Stimulated activated CD4-positive, alpha-beta T cell treated with anti-CD3 and anti-CD28 coated beads, Interleukin-4, amount 100 ng/mL, for 1 hour (primary cell): ENCODE measurements around the gene BRAT1.
"Not testable (repeated sequence)": the region's sequence is repeated elsewhere in the genome, so short reads cannot be mapped to it uniquely, and the experiment has no call there.

ENCODE experiments used
- DNase-seq: peaks from one replicate; pipeline ENCODE4 v3.0.0-alpha.2; 2020

Gene BRAT1

DNA sequence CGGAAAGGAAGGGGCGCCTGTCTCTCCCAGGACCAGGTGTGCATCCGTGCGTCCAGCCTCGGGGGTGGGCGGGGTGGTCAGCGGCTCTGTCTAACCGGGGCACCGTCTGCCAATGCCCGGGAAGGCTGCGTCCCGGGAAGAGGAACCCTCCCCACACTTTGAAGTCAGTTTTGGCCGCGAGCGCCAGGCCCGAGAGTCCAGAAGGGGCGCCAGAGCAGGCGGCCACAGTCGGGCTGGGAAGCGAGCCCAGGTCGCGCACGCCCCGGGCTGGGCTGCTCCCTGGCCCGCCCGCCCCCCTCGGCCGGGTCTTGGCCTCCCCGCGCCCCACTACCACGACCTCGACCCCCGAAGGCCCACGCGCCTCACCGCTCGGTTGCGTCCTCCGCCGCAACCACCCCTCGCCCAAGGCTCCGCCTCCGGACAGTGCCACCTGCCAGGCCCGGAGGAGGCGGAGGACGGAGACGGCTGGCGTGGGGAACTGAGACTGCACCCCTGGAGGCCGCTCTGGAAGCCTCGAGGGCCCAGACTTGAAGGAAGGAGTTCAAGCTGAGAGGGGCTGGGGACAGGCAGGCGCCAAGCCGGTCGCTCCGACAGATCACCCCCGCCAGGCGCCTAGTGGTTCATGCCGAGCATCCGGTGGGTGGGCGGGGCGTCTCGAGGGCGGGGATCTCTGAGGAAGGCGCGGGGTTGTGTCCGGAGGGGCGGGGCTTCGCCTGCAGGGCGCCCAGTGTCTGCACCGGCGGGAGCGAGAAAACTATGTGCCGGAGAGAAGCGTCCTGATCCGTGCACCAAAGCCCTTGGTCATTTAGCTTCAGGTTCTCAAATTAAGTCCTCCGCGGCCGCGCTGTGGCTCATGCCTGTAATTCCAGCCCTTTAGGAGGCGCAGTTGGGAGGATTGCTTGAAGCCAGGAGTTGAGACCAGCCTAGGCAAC is at the start of gene BRAT1:
Gene BRAT1 (minus strand): TSS at position 404 of the 932 bp plus-strand sequence. CDS start 1,093 bp downstream, outside the sequence.
- DNase-seq, result peak; percentile 97

DNA sequence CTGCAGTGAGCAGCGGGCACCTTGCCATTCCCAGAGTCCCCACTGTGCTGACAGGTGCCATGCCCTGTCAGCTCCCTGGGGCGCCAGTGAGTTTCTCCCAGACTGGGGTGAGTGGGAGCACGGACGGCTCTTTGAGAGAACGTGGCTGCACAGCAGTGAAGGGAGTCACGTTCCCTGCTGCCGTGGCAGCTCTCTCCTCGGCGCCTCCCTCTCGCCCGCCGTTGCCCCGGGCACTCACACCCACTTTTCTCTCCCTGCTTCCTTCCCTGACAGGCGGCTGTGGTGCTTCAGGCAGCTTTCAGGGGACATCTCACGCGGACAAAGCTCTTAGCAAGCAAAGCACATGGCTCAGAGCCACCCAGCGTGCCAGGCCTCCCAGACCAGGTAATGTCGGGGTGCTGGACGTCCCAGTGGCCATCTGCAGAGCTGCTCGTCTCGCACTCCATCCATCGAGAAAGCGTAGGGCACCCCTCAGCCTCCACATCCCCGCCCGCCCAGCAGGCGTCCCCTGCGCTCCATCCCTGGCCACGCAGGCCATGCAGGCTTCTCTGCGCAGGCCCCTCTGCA is 49.4 kb upstream of the BRAT1 start:
- DNase-seq, result no peak

DNA sequence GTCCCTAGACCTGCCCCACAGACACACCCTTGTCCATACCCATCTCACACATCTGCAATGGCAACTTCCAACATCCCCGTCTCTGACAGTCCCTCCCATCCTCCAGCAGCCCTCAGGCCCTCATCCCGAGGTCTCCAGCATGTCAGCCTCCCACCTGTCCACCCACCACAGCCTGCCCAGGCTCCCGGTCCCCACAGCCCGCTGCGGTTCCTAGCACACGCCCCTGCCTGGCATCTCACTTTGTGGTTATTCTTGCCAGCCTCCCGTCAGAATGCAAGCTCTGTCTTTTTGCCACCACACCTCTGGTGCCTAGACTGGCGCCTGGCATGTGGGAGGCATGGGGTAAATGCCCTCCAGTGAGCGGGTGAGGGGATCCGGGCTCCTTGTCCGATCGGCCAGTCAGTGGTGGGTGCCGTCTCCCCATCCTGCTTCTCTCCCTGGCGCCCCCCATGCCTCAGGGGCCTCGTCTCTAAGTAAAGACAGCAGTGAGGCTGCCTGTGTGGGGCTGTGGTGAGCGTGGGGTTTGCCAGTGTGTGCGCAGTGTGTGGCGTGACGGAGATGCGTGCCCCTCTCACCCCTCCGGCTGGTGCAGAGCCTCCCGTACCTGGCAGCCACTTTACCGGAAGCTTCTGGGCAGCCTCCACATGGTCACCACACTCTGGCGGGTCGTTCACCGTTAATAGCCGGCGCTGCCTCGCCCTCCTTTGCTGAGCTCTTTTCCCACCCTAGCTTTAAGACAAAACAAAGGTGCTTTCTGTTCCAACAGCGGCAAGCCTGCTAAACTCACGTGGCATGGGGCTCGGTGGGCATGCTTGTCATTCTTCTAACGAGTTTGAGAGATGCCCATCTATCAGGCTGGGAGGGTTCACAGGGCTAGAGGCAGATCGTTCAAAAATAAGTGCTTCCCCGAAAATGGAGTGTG is 48.0 kb upstream of the BRAT1 start:
- DNase-seq, result no peak

DNA sequence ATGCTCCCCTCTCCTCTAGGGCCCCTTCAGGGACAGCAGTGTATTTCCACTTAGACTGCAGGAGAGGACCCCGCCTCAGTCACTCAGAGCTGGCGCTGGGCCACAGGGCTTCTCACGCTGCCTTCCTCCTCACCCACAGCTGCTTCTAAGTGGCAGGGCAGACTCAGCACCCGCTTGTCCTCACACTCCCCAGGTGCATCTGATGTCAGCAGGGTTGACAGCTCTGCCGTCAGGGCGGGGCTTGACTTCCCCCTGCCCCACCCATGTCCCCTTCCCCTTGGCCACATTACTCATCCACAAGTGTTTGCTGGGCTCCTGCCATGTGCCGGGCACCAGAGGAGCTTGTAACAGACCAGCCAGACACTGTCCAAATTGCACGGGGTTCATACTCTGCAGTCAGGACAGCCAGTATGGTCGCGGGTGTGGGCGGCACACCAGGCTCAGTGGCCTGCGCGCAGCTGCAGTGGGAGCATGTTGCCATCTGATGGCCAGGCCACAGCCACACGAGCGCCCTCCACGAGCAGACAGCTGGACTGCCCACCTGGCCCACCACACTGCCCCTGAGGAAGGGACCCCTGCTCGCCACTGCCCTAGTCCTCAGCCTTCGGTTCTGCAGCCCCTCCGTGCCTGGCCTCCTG is 47.2 kb upstream of the BRAT1 start:
- no peak for DNase-seq

DNA sequence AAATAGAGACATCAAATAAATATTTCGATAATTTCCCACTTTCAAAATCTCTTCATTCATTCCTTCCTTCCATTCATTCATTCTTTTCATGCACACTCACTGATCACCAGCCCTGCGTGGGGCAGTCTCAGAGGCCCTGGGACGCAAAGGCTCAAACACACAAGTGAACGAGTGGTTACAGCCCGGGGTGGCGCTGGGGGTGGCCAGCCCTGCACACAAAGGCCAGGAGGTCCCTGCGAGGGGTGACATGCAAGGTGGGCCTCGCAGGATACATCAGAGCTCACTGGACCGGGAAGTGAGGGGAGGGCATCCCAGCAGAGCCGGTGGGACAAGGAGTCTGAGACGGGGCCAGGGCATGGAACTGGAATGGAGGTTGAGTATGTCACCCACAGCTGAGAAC is 46.6 kb upstream of the BRAT1 start:
- DNase-seq, result no peak

DNA sequence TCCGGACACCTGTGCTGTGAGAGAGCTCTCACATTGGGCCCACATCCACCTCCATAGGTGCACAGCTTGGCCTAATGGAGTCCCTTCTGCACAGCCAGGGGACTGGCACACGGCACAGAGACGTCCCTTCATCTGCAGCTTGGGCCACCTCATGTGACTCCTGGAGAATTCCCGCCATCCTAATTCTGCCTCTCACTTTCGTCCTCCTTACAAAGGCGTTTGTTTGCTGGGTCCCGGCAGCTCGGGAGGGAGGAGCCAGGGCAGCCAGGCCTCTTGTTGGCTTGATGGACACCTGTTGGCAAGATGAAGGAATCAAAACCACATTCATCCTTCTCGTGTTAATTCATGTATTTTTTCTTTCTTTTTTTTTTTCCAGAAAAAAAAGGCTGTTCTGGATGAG is 45.7 kb upstream of the BRAT1 start:
- DNase-seq, result no peak

DNA sequence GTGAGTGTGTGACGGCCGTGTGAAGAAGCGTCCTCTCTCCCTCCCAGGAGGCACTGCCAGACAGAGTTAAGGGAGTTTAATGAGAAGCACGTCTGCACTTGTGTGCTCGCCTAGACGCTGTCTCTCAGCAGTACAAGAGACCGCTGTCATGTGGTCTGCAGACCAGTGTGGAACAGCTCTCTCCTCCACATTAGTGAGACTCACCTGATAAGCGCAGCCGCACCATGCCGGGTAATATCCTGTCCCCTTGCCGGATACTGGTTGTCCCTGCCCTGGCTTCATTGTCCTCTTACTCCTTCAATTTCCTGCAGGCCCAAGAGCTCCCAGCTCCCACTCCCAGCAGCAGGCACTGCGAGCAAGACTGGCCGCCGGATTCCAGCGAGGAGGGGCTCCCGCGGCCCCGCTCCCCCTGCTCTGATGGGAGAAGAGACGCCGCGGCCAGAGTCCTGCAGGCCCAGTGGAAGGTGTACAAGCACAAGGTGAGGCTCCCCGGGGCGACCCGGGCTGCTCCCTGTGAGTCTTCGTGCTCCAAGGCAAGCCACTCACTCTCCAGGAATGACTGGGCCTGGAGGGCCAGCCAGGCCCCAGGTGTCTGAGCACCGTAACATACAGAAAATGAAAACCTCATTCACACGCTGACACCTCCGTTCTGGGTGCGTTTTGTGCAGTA is 43.0 kb upstream of the BRAT1 start:
- DNase-seq, result no peak

DNA sequence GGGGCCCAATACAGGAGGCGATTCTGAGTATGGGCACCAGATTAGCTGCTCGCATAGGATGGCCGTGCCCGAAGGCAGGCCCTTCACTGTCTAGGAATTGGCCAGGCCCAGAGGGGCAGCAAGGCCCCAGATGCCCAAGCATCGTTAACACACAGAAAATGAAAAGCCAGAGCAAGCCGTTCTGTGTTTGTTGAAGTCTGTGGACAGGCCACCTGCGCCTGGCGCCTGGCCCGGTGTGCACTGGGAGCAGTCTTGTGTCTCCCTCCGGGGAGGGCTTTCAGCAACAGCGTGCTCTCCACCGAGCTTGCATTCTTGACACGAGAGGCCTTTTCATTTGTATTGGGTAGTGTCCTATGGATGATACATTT is 41.9 kb upstream of the BRAT1 start:
- no peak for DNase-seq

DNA sequence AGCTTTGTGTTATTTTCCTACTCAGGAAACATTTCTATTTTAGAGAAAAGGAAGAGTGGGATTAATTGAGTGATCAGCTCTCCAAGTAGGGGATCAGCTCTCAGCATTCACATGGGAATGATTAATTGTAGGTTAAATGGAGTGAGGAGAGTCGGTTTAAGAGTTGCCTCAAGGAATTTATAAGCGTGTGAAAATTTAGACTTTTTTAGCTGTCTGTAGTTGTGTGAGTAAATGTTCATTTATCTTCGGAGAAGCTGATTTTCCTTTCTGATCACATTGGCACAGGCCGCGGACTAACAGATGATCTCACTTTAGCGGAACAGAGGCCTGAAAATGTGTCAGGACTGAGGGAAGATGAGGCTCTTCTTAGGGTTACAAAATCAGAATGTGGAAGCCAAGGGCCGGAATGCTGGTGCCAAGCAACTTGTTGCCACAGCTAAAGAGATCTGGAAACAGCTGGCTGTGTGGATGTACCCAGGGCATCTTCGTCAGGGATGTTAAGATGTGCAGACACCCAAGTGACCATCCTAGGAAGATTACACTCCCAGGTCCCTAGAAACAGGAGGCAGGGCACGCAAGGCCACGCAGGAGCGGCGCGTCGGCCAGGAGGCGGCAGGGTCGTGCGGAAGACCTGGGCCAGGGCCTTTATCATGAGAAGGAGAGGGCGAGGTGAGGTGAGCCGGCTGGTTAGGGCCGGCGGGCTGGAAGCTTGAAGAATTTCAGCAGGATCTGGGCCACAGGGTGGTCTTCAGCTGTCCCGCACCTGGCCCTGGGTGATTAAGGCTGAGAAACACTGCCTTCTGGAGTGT is 41.3 kb upstream of the BRAT1 start:
- DNase-seq, result no peak

DNA sequence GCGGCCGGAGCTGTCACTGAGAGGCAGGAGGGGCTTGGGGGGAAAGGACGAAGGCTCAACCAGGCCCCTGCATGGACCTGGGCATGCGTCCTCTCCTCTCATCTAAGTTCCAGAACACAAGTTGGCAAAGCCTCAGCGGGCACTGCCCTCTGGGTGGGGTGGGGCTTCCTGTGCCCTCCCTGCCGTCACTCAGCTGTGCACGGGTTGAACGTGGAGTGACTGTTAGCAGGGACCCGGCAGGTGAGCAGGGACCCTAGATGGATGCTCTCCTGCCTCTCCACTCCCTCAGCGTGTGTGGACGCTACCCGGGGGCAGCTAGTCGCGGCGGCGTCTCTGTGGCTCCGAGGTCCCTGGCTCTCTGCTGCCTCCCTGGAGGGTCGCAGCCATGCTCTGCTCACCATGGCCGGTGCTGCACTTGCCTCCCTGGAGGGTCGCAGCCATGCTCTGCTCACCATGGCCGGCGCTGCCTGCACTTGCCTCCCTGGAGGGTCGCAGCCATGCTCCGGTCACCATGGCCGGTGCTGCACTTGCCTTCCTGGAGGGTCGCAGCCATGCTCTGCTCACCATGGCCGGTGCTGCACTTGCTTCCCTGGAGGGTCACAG is 40.0 kb upstream of the BRAT1 start:
- DNase-seq, result no peak

DNA sequence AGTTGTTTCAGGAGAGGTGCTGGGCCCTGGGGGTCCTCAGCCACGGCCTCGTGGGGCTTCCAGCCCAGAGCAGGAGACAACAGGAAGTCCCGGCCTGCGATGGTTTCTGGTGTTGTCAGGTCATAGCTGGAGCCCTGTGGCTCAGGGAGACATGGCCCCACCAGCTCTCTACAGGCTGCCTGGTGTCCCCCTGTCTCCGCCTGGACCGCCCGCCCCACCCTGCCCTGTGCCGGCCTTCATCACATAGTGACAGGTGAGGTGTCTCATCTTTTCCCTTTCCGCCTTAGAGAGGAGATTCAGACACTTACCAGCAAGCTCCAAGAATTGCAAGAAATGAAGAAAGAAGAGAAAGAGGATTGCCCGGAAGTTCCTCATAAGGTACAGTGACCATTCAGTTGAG is 39.3 kb upstream of the BRAT1 start:
- no peak for DNase-seq

DNA sequence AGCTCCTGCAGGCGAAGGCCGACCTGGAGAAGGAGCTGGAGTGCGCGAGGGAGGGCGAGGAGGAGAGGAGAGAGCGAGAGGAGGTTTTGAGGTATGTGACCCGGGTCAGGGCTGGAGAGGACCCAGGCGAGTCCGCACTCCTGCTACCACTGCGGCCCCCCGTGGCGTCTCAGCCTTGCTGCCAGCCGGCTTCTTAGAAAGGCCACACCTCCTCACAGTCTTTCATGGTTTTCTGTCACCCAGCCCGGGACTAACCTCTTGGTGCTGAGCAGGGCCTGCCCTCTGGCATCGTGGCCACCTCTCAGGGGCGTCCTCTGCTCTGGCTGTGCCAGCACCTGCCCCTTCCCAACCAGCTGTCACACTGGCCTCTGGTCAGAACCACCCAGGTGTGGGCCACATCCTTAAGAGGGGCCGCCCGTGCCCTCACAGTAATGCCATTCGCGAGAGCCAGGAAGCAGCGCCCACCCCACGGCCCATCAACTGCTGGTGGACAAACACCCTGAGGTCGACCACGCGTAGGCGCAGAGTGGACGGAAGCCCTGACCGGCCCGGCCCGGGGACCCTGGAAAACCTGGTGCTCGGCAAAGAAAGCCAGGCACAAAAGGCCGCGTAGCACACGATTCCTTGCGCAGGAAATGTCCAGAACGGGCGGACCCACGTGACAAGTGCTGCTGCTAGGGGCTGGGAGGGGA is 37.9 kb upstream of the BRAT1 start:
- no peak for DNase-seq

DNA sequence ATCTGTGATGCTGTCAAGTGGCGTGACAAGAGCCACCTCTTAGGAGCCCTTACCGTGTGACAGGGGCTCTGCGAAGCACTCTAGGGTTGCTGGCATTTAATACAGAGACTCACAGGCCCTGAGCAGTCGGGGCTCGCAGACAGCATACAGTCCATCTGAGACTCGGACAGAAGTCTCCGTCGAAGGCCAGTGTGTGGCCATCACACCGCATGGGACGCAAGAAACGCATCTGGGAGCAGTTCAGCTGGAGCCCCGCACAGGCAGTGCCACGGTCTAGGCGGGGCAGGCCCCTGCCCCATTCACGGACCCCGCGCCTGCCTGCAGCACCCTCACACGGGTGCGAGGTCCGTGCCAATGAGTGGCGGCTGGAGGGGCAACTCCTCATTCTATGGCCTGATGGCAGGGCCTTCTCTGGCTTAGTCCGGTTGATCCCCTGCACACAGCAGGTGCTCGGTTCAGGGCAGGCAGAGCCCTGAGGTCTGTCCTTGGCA is 37.1 kb upstream of the BRAT1 start:
- DNase-seq, result no peak

DNA sequence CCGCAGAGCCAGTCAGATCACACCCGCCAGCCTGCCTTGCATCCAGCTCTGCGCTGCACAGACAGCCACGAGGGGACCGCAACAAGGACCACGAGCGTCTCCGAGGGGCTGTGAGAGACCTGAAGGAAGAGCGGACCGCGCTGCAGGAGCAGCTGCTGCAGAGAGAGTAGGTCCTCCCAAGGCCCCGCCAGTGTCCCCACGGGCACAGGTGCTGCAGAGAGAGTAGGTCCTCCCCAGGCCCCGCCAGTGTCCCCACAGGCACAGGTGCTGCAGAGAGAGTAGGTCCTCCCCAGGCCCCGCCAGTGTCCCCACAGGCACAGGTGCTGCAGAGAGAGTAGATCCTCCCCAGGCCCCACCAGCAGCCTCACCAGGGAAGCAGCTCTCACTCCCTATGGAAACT is 34.6 kb upstream of the BRAT1 start:
- not testable (repeated sequence) for DNase-seq

DNA sequence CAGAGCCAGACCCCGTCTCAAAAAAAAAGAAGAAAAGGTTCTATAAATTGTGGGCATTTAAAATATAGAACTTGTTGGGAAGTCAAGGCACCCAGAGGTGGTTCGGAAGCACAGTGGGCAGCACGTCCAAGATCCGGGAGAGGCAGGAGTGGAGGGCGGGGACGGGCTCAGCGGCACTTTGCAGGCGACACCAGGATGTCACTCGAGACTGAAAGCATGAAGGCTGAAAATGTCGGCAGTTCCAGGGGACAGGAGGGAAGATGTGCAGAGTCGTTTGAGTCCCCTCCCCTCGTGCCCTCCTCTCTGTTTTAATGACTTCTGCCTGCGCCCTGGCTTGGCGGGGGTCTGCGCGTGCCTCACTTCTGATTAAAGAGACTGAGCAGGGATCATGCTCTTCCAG is 34.0 kb upstream of the BRAT1 start:
- DNase-seq, result no peak

DNA sequence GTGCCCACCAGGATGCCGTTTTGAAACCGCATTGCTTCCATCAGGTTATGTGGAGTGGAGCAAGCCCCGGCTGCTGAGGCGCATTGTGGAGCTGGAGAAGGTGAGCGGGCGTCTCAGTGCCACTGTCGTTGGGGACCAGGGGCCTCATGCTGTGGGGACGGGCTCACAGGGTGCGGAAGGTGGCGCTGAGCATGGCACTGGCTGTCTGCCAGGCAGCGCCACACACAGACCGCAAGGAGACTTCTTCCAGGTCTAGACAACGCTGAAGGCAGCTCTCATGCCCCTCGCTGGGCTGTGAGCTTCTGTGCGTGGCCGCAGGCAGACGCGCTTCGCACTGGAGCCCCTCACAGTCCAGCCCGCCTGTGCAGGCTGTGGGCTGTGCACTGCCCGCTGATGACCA is 32.5 kb upstream of the BRAT1 start:
- DNase-seq, result no peak

DNA sequence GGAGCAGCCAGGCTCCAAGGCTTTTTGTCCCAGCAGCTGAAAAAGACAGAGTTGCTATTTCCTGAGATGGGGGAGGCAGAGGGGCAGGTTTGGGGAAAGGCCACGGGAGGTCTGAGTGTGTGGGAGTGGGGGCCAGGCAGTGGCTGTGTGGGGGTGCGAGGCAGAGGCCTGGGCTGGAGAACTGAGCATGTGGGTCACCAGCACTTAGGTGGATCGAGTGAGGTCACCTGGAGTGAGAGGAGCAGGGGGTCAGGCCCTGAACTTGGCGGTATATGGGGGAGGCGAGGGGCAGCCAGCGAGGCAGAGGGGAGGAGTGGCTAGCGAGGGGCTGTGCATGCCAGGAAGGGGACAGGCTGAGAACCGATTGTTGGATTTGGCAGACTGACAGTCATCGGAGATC is 31.8 kb upstream of the BRAT1 start:
- no peak for DNase-seq

DNA sequence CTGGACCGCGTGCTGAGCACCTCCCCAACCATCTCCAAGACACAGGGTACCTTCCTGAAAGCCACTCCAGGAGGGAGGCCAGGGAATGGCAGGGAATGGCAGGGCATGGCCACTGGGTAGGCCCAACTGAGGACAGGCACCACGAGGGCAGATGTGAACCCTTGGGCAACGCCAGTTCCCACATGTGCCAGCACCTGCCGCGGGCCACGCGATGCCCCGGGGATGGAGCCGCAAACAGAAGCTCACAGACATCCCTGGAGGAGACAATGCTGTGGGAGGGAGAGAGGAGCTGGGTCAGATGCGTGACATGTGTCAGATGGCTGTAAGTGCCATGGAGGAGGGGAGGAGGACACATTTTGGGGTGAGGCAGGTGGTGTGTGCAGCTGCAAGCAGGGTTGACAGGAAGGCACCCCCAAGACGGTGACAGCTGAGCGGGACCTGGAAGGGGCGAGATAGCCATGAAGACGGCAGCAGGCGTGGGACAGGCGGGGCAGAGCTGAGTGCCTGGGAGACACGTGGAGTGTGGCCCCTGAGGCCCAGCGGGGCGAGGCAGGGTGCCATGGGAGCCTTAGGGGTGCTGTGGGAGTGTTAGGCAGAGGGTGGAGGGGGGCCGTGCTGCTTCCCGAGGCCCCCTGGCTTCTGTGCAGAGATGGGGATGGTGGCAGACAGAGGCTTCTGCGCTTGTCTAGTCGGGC is 31.1 kb upstream of the BRAT1 start:
- DNase-seq, result no peak

DNA sequence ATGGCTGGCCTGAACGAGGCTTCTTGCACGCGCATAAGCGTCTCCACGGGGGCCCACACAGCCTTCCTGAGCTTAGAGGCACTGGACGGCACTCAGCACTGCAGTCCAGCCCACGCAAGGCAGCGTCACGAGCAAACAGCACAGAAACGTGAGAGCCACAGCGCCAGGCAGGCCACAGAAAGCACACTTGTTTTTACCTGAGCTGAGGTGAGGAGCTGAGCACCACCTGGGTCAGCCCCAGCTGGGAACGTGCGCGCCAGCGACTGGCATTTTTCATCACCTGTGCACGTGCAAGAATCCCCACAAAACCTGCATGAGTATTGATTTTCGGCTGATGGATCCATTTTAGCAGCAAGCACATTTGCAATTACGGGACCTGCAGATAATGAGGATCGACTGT is 30.1 kb upstream of the BRAT1 start:
- no peak for DNase-seq
